Ascending aorta (tissue), 2 donors: ENCODE measurements around the gene ZNF787. TPM values are rescaled to one million over a fixed set of nuclear protein-coding genes. Genes with fewer than 3 reads are reported as not detected.

Source experiments
- DNase-seq, 2 donors: peaks; one replicate each; pipeline ENCODE4 v3.0.0-alpha.2; 2019; ENCODE audit warnings: low spot score in 2 of 2
- H3K27ac ChIP-seq, 2 donors: fragments of 200-600 bp; sonication (generic); one replicate each; pipeline ENCODE4 v1.5.1; 2016 to 2017; ENCODE audit warnings: mild to moderate bottlenecking in 1 of 2
- H3K27me3 ChIP-seq: fragments of 200-600 bp; sonication (generic); one replicate; pipeline ENCODE4 v1.5.1; 2017
- H3K36me3 ChIP-seq, 2 donors: fragments of 200-600 bp; sonication (generic); one replicate each; pipeline ENCODE4 v1.5.1; 2016
- H3K4me1 ChIP-seq, 2 donors: fragments of 200-600 bp; sonication (generic); one replicate each; pipeline ENCODE4 v1.5.1; 2016 to 2017; ENCODE audit warnings: mild to moderate bottlenecking in 1 of 2
- H3K4me3 ChIP-seq, 2 donors: fragments of 200-600 bp; sonication (generic); one replicate each; pipeline ENCODE4 v1.5.1; 2016 to 2017; ENCODE audit warnings: mild to moderate bottlenecking in 1 of 2
- H3K9me3 ChIP-seq, 2 donors: fragments of 200-600 bp; sonication (generic); one replicate each; pipeline ENCODE4 v1.5.1; 2016
- CTCF ChIP-seq, 3 experiments: fragments of 200-600 bp in 2 of 3; fragments of 450-650 bp in 1 of 3; sonication (generic) in 2 of 3; IDR thresholded peaks; one replicate each; pipeline ENCODE4 v1.5.1; 2016 to 2019; ENCODE audit warnings: antibody characterized with exemption in 3 of 3, mild to moderate bottlenecking in 1 of 3, moderate library complexity in 1 of 3
- intact Hi-C: fragments of 100-400 bp; cut with DNase I; formaldehyde crosslinking; loops from one replicate; pipeline ENCODE4 v1.15.1; 2023
- total RNA-seq: library from RNA; depleted of rRNA; stranded (reverse); fragments of >200 nt; gene quantifications from one replicate; pipeline ENCODE4 v1.1.0, GENCODE V29; 2016

ZNF787 gene
- total RNA-seq, result 18.1 TPM

- Histone ChIP-seq H3K4me3 (peak within 1 kb of the TSS; percentile 93 to 99), H3K9me3 (no peaks in the 10 kb centered on the region), H3K4me1 (peaks cover 13 to 23% of the 10 kb centered on the region in 2 donors), H3K27ac (peak within 1 kb of the TSS; percentile 89 to 99), H3K27me3 (no peaks in the 10 kb centered on the region), H3K36me3 (no peaks in the 10 kb centered on the region)
- no peak for TF ChIP-seq CTCF (IDR thresholded peaks at IDR 0.05)
- peak; percentile 95 to 100 for DNase-seq
- intact Hi-C loops, result loop anchor here (1.0 to 2.0 kb wide), 4 partner anchors 16 to 283 kb away; partner anchors contain the start of genes ZNF583 and ZSCAN5A
These were observed at the start of gene ZNF787 for GRCh38 chr19:56121180-56122167. ZNF787 (minus strand) TSS chr19:56121295; CDS start chr19:56103217, 18,078 bp downstream.

GRCh38 chr19:56170261-56170660, 49.2 kb upstream of the ZNF787 start:
- H3K27ac ChIP-seq, result no peak overlapping the region
- DNase-seq, result no peak
- no peak overlapping the region for H3K4me3 ChIP-seq
- H3K4me1 ChIP-seq, result no peaks in the 10 kb centered on the region
- intact Hi-C loops, result no loop called here
- H3K27me3 ChIP-seq, result no peaks in the 10 kb centered on the region
- no peaks in the 10 kb centered on the region for H3K36me3 ChIP-seq
- H3K9me3 ChIP-seq, result no peaks in the 10 kb centered on the region
- no peak for TF ChIP-seq CTCF (IDR thresholded peaks at IDR 0.05)

- intact Hi-C loops, result no loop called here
- no peaks in the 10 kb centered on the region for H3K27me3 ChIP-seq
- no peak overlapping the region for H3K4me3 ChIP-seq
- no peaks in the 10 kb centered on the region for H3K4me1 ChIP-seq
- no peak for DNase-seq
- TF ChIP-seq CTCF (IDR thresholded peaks at IDR 0.05), result no peak
- H3K9me3 ChIP-seq, result no peaks in the 10 kb centered on the region
- H3K27ac ChIP-seq, result no peak overlapping the region
- H3K36me3 ChIP-seq, result no peaks in the 10 kb centered on the region
These were observed 46.0 kb upstream of the ZNF787 start for GRCh38 chr19:56167064-56167578.

GRCh38 chr19:56163097-56163496, 42.0 kb upstream of the ZNF787 start:
- H3K27me3 ChIP-seq, result no peaks in the 10 kb centered on the region
- intact Hi-C loops, result no loop called here
- no peak for TF ChIP-seq CTCF (IDR thresholded peaks at IDR 0.05)
- H3K4me3 ChIP-seq, result no peak overlapping the region
- H3K4me1 ChIP-seq, result no peaks in the 10 kb centered on the region
- DNase-seq, result no peak
- H3K27ac ChIP-seq, result no peak overlapping the region
- no peaks in the 10 kb centered on the region for H3K9me3 ChIP-seq
- peaks cover 27 to 37% of the 10 kb centered on the region in 2 donors for H3K36me3 ChIP-seq

- Histone ChIP-seq H3K36me3 (peaks cover 29 to 42% of the 10 kb centered on the region in 2 donors), H3K4me1 (no peaks in the 10 kb centered on the region), H3K9me3 (no peaks in the 10 kb centered on the region), H3K27ac (no peak overlapping the region), H3K27me3 (no peaks in the 10 kb centered on the region), H3K4me3 (no peak overlapping the region)
- intact Hi-C loops, result no loop called here
- DNase-seq, result no peak
- TF ChIP-seq CTCF (IDR thresholded peaks at IDR 0.05), result no peak
These were observed 41.2 kb upstream of the ZNF787 start for GRCh38 chr19:56162258-56162657.
